Epithelial cell of proximal tubule (primary cell): Measurements from ENCODE around the gene OSBP2. TPM values are rescaled to one million over a fixed set of nuclear protein-coding genes. Genes with fewer than 3 reads are reported as not detected.

Experiments used
- DNase-seq: peaks from one replicate; pipeline ENCODE4 v3.0.0-alpha.2; 2011; ENCODE audit warnings: low read depth
- H3K4me3 ChIP-seq: 2 replicates; pipeline ENCODE4 v1.5.1; 2011; ENCODE audit warnings: low read depth, mild to moderate bottlenecking, low read length
- total RNA-seq: library from RNA; depleted of rRNA; stranded (reverse); fragments of >200 nt; gene quantifications from 2 replicates; pipeline ENCODE4 v1.2.3, GENCODE V29; 2015
- TF ChIP-seq, protein P1 (sequence below): conservative IDR thresholded peaks from 2 replicates; pipeline ENCODE4 v1.5.1; 2012; ENCODE audit warnings: low read depth, mild to moderate bottlenecking, low read length

The OSBP2 gene
- total RNA-seq, 1 donor from 2014 or later: 1.3 TPM

DNA sequence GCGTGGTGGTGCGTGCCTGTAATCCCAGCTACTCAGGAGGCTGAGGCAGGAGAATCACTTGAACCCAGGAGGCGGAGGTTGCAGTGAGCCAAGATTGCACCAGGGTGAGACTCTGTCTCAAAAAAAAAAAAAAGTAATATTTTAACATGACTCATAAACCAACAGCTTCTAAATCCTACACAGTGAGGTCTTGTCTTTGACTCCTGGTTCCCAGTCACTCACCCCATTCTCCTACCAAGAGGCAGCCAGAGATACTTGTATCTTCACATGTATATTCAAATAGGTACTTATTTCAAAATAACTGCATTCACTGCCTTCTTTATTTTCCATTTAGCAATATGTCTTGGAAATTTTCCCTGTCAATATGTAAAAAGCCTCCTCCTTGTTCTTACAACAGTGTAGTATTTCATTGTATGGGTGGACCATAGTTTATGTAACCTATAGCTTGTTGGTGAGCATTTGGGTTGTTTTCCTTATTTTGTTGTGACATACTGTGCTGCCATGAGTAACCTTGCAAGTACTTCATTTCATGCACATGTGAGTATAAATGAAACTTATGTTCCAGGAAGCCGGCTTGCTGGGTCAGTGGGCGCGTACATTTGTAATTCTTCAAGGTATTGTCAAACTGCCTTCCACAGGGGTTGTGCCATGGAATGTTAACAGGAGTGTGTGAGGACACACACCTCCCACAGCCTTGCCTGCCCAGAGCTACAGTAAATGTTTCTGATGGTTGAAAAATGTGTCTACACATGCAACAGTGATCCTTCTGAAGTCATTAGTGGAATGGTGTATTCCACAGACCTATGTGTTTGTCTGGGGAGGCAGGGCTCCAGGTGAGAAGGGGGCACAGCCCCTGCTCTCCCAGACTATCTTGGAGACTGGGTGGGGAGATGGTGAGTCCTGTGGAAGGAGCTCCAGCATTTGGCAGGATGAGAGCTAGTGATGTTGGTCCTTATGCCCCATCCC, 47.9 kb downstream of the OSBP2 start:
- TF ChIP-seq, protein P1, sequence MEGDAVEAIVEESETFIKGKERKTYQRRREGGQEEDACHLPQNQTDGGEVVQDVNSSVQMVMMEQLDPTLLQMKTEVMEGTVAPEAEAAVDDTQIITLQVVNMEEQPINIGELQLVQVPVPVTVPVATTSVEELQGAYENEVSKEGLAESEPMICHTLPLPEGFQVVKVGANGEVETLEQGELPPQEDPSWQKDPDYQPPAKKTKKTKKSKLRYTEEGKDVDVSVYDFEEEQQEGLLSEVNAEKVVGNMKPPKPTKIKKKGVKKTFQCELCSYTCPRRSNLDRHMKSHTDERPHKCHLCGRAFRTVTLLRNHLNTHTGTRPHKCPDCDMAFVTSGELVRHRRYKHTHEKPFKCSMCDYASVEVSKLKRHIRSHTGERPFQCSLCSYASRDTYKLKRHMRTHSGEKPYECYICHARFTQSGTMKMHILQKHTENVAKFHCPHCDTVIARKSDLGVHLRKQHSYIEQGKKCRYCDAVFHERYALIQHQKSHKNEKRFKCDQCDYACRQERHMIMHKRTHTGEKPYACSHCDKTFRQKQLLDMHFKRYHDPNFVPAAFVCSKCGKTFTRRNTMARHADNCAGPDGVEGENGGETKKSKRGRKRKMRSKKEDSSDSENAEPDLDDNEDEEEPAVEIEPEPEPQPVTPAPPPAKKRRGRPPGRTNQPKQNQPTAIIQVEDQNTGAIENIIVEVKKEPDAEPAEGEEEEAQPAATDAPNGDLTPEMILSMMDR: no peak
- no peak for DNase-seq

DNA sequence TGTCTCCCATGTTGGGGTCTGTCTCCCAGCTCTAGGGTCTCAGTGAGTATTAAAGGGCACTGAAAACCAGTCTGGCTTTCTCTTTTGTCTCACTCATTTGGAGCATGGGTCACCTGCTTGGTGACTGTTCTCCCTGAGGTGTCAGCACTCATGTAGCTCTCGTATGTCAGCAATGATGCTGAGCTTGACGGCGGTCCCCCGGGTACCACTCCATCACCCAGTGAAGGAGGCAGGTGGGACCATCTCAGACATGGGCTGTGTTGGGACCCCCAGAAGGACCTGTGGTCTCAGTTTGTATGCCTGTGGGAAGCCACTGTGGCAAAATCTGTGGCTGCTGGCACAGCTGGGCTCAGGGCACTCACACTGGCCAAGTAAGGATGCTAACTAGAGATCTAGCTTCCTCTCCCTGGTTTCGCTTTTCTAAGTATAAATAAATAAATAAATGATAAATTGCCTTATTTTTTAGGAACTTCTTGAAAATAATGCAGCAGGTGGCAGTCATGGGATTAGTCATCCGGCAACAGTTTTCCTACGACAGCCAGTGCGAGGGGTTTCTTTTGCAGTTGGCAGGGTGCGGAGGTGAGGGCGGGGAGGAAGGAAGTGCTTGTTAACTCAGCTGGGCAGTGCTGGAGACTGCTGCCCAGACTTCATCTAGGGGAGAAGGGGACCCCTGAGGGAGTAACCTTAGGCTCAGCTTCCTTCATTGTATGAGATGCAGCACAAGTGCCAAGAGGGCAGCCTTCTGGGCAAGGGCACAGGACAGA, 48.8 kb downstream of the OSBP2 start:
- TF ChIP-seq, protein P1: no peak
- H3K4me3 ChIP-seq: no peak overlapping the region
- no peak for DNase-seq

More for the DNA sequence above, 47.9 kb downstream of the OSBP2 start:
- no peak overlapping the region for H3K4me3 ChIP-seq

DNA sequence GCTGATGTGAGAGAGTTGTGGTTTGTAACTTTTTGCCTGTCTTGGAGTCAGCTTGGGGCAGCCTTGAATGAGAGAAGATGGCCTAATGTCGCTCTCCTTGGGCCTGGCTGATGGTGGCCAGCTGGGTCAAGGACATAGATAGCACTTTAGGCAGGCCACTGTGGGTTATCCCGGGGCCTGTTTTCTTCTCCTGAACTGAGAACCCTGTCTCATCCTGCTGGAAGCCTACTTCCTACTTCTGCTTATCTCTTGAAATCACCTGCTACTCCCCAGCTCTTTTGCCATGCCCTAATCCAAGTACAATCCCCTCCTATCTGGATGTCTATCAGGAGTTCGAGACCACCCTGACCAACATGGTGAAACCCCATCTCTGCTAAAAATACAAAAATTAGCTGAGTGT, 49.5 kb downstream of the OSBP2 start:
- H3K4me3 ChIP-seq: no peak overlapping the region
- no peak for DNase-seq
- TF ChIP-seq, protein P1: no peak

DNA sequence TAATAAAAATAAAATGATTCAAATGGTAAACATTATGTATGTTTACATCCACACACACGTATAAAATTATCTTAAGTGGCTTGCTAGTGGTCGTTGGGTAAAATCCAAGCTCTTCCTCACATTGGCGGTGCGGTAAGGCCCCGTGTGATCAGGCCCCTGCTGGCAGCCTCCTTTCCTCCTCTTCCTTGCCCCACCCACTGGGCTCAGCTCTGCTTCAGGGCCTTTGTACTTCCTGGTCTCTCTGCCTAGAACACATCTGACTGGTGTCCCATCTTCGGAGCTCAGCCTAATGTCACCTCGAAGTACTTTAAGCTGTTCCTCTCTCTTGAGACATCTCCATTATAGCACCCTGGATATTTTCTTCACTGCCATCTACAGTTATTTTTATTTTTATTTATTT, 52.8 kb downstream of the OSBP2 start:
- H3K4me3 ChIP-seq: no peak overlapping the region
- DNase-seq: no peak
- TF ChIP-seq, protein P1: no peak

DNA sequence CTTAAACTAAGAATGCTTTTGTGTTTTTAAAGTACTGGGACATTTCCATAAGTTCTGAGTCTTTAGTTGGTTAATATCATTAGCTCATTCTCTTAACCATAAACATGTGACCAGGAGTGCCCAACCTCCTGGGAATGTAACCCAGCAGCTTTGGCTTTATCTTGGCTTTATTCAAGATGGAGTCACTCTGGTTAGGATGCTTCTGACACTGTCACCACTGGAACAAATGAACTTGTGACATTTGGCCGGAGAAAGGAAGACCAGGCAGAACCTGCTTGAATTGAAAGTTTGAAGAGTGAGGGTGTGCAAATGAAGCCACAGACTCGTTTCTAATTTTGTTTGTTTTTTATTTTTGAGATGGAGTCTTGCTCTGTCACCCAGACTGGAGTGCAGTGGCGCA, 54.6 kb downstream of the OSBP2 start:
- no peak for DNase-seq
- TF ChIP-seq, protein P1: no peak
- H3K4me3 ChIP-seq: no peak overlapping the region

DNA sequence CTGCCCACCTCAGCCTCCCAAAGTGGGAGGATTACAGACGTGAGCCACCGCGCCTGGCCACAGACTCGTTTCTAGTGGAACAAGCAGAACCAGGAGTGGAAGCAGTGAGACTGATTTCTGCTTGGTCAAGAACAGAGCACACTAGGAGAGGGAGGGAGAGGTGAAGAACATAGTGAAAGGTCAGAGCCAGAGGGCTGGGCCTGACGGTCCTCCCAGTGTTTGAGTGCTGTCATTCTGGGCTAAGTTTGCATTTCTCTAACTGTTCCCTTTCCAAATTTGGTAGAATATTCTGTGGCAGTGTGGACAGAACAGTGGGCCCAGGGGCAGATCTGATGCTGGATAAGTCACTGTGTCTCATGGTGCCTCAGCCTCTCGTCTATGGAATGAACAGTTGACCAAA, 55.2 kb downstream of the OSBP2 start:
- DNase-seq: no peak
- TF ChIP-seq, protein P1: no peak
- no peak overlapping the region for H3K4me3 ChIP-seq
